ENCODE data around the gene FGF18.

Gene FGF18

GRCh38 chr5:171422902-171423663, 3.6 kb downstream of the FGF18 start:
- H3K9me2 ChIP-seq (ENCODE audit: low read depth, low read length), result no peaks in the 10 kb centered on the region
- no peak overlapping the region for H2AFZ ChIP-seq (ENCODE audit: low read length)
- no peak overlapping the region for H3K4me2 ChIP-seq (ENCODE audit: low read length)
- no peaks in the 10 kb centered on the region for H3K36me3 ChIP-seq (ENCODE audit: insufficient read depth, low read length)
- no peaks in the 10 kb centered on the region for H3K9me3 ChIP-seq (ENCODE audit: low read length)
- H3K4me3 ChIP-seq (ENCODE audit: low read depth, low read length, poor library complexity, severe bottlenecking), result no peak overlapping the region
- no peaks in the 10 kb centered on the region for H3K79me2 ChIP-seq (ENCODE audit: insufficient read depth, low read length)
- no peak overlapping the region for H3K27ac ChIP-seq (ENCODE audit: low read depth, low read length, poor library complexity, severe bottlenecking)
- TF ChIP-seq CTCF (IDR thresholded peaks at IDR 0.05; ENCODE audit: low read length) (no peak), EZH2 (IDR thresholded peaks at IDR 0.05; ENCODE audit: borderline replicate concordance, low read length) (no peak)
- no peaks in the 10 kb centered on the region for H4K20me1 ChIP-seq (ENCODE audit: insufficient read depth, low read length)
- H3F3A ChIP-seq (ENCODE audit: insufficient read depth, low read length), result no peaks in the 10 kb centered on the region
- peaks cover 9% of the 10 kb centered on the region for H3K4me1 ChIP-seq (ENCODE audit: insufficient read depth, low read length, severe bottlenecking)
- H3K9ac ChIP-seq (ENCODE audit: low read length), result no peak overlapping the region
- H3K27me3 ChIP-seq (ENCODE audit: insufficient read depth, low read length), result no peaks in the 10 kb centered on the region

GRCh38 chr5:171424726-171425125, 5.3 kb downstream of the FGF18 start:
- Histone ChIP-seq H3K9me3 (ENCODE audit: low read length) (no peaks in the 10 kb centered on the region), H3K27me3 (ENCODE audit: insufficient read depth, low read length) (no peaks in the 10 kb centered on the region), H3K4me1 (ENCODE audit: insufficient read depth, low read length, severe bottlenecking) (no peaks in the 10 kb centered on the region), H3K36me3 (ENCODE audit: insufficient read depth, low read length) (no peaks in the 10 kb centered on the region), H2AFZ (ENCODE audit: low read length) (no peak overlapping the region), H3F3A (ENCODE audit: insufficient read depth, low read length) (no peaks in the 10 kb centered on the region), H3K27ac (ENCODE audit: low read depth, low read length, poor library complexity, severe bottlenecking) (no peak overlapping the region), H3K4me2 (ENCODE audit: low read length) (no peak overlapping the region), H3K9ac (ENCODE audit: low read length) (no peak overlapping the region), H4K20me1 (ENCODE audit: insufficient read depth, low read length) (no peaks in the 10 kb centered on the region), H3K9me2 (ENCODE audit: low read depth, low read length) (no peaks in the 10 kb centered on the region), H3K79me2 (ENCODE audit: insufficient read depth, low read length) (no peaks in the 10 kb centered on the region), H3K4me3 (ENCODE audit: low read depth, low read length, poor library complexity, severe bottlenecking) (no peak overlapping the region)
- TF ChIP-seq CTCF (IDR thresholded peaks at IDR 0.05; ENCODE audit: low read length), result no peak
- TF ChIP-seq EZH2 (IDR thresholded peaks at IDR 0.05; ENCODE audit: borderline replicate concordance, low read length), result no peak

- Histone ChIP-seq H3K27ac (ENCODE audit: low read depth, low read length, poor library complexity, severe bottlenecking) (no peak overlapping the region), H3F3A (ENCODE audit: insufficient read depth, low read length) (no peaks in the 10 kb centered on the region), H3K9me3 (ENCODE audit: low read length) (no peaks in the 10 kb centered on the region), H4K20me1 (ENCODE audit: insufficient read depth, low read length) (no peaks in the 10 kb centered on the region), H3K9ac (ENCODE audit: low read length) (no peak overlapping the region), H3K4me1 (ENCODE audit: insufficient read depth, low read length, severe bottlenecking) (no peaks in the 10 kb centered on the region), H3K27me3 (ENCODE audit: insufficient read depth, low read length) (no peaks in the 10 kb centered on the region), H3K4me2 (ENCODE audit: low read length) (no peak overlapping the region), H2AFZ (ENCODE audit: low read length) (no peak overlapping the region), H3K36me3 (ENCODE audit: insufficient read depth, low read length) (no peaks in the 10 kb centered on the region), H3K4me3 (ENCODE audit: low read depth, low read length, poor library complexity, severe bottlenecking) (no peak overlapping the region), H3K79me2 (ENCODE audit: insufficient read depth, low read length) (no peaks in the 10 kb centered on the region), H3K9me2 (ENCODE audit: low read depth, low read length) (no peaks in the 10 kb centered on the region)
- TF ChIP-seq EZH2 (IDR thresholded peaks at IDR 0.05; ENCODE audit: borderline replicate concordance, low read length) (no peak), CTCF (IDR thresholded peaks at IDR 0.05; ENCODE audit: low read length) (no peak)
Observed at GRCh38 chr5:171425596-171426244, 6.3 kb downstream of the FGF18 start.

Measured in OCI-LY1 (cell line).